Brain microvascular endothelial cell (primary cell): ENCODE data around the gene SAMD4A.

Source experiments
- DNase-seq: peaks from one replicate; pipeline ENCODE4 v3.0.0-alpha.2; 2020
- H3K27ac ChIP-seq: fragments of 250-450 bp; sonication (Bioruptor Pico); 2 replicates; pipeline ENCODE4 v1.5.1; 2020; ENCODE audit warnings: mild to moderate bottlenecking, moderate library complexity
- H3K27me3 ChIP-seq: fragments of 250-450 bp; sonication (Bioruptor Pico); replicated peaks from 2 replicates; pipeline ENCODE4 v1.5.1; 2020; ENCODE audit warnings: mild to moderate bottlenecking
- H3K36me3 ChIP-seq: fragments of 250-450 bp; sonication (Bioruptor Pico); replicated peaks from 2 replicates; pipeline ENCODE4 v1.5.1; 2020; ENCODE audit warnings: mild to moderate bottlenecking
- H3K4me3 ChIP-seq: 2 replicates; pipeline ENCODE4 v1.5.1; 2011; ENCODE audit warnings: low read depth, mild to moderate bottlenecking, control low read depth, low read length, moderate library complexity
- in situ Hi-C: cut with HindIII; loops from 2 replicates; pipeline ENCODE4 v1.10.0; 2017; ENCODE audit warnings: low sequenced_read_pairs, low pct_ligation_motif_present
- TF ChIP-seq, protein P1 (sequence below): IDR thresholded peaks from 2 replicates; pipeline ENCODE4 v1.5.1; 2011; ENCODE audit warnings: low read depth, mild to moderate bottlenecking, moderate library complexity, low read length, control low read depth, inconsistent platforms; ENCODE audit errors: missing control alignments

The SAMD4A gene

DNA sequence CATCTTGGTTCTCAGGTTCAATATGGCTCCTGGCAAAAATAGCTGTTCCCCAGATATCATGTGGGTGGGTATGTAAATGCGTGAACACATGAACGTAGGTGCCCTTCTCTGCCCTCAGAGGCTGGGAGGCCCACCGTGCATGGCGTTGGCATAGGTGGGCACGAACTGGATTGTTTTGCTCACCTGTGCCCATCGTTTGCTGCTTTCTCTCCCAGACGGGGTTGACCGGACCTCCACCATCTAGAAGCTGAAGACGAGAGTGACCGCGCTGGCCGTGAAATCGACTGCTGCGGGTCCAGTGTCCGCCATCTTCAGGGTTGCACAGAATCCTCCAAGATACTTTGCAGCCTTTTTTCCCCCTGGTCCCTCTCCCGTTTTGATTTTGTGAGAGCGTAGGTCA, 221.8 kb downstream of the SAMD4A start:
- Histone ChIP-seq H3K27me3 (no peaks in the 10 kb centered on the region), H3K36me3 (peaks cover 7% of the 10 kb centered on the region), H3K27ac (no peak overlapping the region), H3K4me3 (no peak overlapping the region)
- DNase-seq, result no peak
- in situ Hi-C loops, result no loop called here
- TF ChIP-seq, protein P1, sequence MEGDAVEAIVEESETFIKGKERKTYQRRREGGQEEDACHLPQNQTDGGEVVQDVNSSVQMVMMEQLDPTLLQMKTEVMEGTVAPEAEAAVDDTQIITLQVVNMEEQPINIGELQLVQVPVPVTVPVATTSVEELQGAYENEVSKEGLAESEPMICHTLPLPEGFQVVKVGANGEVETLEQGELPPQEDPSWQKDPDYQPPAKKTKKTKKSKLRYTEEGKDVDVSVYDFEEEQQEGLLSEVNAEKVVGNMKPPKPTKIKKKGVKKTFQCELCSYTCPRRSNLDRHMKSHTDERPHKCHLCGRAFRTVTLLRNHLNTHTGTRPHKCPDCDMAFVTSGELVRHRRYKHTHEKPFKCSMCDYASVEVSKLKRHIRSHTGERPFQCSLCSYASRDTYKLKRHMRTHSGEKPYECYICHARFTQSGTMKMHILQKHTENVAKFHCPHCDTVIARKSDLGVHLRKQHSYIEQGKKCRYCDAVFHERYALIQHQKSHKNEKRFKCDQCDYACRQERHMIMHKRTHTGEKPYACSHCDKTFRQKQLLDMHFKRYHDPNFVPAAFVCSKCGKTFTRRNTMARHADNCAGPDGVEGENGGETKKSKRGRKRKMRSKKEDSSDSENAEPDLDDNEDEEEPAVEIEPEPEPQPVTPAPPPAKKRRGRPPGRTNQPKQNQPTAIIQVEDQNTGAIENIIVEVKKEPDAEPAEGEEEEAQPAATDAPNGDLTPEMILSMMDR, result no peak

- DNase-seq, result no peak
- TF ChIP-seq, protein P1, result no peak
- Histone ChIP-seq H3K27ac (no peak overlapping the region), H3K27me3 (no peaks in the 10 kb centered on the region), H3K36me3 (peaks cover 7% of the 10 kb centered on the region), H3K4me3 (no peak overlapping the region)
- in situ Hi-C loops, result no loop called here
Measured at GRCh38 chr14:54789166-54789565, 222.2 kb downstream of the SAMD4A start.

DNA sequence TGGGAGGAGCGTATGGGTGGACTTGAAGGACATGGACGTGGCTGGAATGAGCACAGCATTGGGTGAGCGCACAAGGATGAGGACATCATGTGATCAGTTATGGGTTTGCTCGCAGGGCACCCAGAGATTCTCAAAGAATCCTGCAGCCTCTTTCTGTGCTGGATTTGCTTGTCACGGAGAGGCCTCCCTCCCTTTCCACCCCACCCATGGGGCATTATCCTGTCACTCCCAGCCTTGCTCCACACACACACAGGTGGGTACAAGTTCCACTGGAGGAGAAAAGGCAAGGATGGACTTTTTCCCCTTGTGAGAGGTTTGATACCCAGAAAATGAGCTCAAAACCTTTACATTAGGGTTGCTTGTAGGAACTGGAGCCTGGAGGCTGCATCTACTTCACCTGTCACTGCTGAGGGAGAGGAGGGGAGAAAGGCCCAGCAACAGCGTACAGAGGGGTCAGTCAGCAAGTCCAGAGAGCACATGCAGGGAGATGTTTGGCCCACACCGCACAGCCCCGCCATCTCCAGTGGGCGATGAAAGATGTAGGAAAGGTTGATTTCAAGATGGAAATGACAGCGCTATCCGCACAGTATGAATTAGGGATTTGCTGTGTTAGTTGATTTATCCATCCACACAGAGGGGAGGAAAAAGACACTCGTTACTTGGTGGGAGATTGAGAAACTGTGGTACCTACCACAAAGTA, 223.0 kb downstream of the SAMD4A start:
- Histone ChIP-seq H3K27ac (no peak overlapping the region), H3K4me3 (no peak overlapping the region), H3K27me3 (no peaks in the 10 kb centered on the region), H3K36me3 (peaks cover 7% of the 10 kb centered on the region)
- no peak for DNase-seq
- TF ChIP-seq, protein P1, result no peak
- in situ Hi-C loops, result no loop called here

DNA sequence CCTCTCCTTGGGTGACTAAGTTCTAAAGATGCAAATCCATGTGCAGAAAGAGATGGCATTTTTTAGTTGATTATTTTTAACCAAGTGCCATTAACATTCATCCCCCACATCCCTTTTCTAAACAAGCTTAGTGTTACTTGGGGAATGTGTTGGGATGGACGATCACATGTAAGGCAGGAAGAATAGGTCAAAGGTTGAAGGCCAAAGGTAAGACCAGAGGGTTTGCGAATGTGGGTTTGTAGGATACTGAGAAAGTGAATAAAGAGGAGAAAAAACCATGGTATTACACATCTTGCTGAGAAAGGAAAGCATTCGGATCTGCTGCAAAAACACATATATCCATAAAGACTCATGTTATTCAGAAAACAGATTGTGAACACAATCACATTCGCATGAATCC, 224.1 kb downstream of the SAMD4A start:
- DNase-seq, result no peak
- H3K36me3 ChIP-seq, result peaks cover 7% of the 10 kb centered on the region
- in situ Hi-C loops, result no loop called here
- H3K4me3 ChIP-seq, result no peak overlapping the region
- TF ChIP-seq, protein P1, result no peak
- no peak overlapping the region for H3K27ac ChIP-seq
- H3K27me3 ChIP-seq, result no peaks in the 10 kb centered on the region

DNA sequence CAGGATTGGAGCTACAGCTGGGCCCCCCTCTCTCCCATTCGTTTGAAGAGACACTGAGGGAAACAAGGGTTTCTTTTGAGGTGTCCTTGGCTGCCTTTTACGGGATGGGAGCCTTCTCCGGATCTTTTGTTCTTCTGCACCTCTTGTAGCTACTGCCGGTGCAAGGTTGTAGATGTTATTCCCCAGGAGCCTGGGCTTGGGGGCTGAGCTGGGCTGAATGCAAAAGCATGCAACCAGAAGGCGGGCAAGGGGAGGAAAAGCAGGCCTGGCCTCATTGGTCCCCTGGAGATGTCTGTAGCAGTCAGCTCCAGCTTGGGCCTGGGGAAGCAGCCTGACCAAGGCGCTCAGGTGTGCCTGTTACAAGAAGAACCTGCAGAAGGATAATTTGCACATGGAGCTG, 225.4 kb downstream of the SAMD4A start:
- H3K27me3 ChIP-seq, result no peaks in the 10 kb centered on the region
- no peak overlapping the region for H3K4me3 ChIP-seq
- no peak overlapping the region for H3K27ac ChIP-seq
- peaks cover 7% of the 10 kb centered on the region for H3K36me3 ChIP-seq
- TF ChIP-seq, protein P1, result no peak
- DNase-seq, result no peak
- in situ Hi-C loops, result no loop called here

GRCh38 chr14:54794159-54794558, 227.2 kb downstream of the SAMD4A start:
- no peak overlapping the region for H3K27ac ChIP-seq
- H3K27me3 ChIP-seq, result no peaks in the 10 kb centered on the region
- in situ Hi-C loops, result no loop called here
- peaks cover 7% of the 10 kb centered on the region for H3K36me3 ChIP-seq
- TF ChIP-seq, protein P1, result no peak
- no peak for DNase-seq
- no peak overlapping the region for H3K4me3 ChIP-seq
